22Rv1 (cell line): ENCODE data around the gene ZNF829.

Experiments used
- ZFX ChIP-seq: fragments of 450-650 bp; IDR thresholded peaks from 2 replicates; pipeline ENCODE4 v1.6.1; 2017; ENCODE audit warnings: antibody characterized with exemption, borderline replicate concordance
- TF ChIP-seq, protein P1 (sequence below): fragments of 450-650 bp; IDR thresholded peaks from 2 replicates; pipeline ENCODE4 v1.5.1; 2017; ENCODE audit warnings: mild to moderate bottlenecking

DNA sequence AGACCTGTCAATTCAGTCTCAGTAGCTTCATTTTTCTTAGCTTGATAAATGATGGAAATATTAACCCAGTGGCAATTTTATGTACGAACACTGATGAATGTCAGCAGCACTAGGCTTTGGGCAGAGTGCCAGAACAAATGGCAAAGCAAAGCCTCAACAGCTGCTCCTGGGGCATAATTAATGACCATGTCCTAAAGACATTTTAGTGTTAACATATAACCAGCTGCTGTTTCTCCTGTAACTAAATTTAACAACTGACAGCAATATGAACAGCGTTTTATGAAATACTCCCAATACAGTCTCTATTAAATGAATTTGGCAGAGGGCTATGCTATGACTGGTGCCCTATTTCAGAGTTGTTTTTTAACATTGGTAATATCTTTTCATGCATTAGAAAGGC lies 47.2 kb upstream of the ZNF829 start:
- TF ChIP-seq, protein P1, sequence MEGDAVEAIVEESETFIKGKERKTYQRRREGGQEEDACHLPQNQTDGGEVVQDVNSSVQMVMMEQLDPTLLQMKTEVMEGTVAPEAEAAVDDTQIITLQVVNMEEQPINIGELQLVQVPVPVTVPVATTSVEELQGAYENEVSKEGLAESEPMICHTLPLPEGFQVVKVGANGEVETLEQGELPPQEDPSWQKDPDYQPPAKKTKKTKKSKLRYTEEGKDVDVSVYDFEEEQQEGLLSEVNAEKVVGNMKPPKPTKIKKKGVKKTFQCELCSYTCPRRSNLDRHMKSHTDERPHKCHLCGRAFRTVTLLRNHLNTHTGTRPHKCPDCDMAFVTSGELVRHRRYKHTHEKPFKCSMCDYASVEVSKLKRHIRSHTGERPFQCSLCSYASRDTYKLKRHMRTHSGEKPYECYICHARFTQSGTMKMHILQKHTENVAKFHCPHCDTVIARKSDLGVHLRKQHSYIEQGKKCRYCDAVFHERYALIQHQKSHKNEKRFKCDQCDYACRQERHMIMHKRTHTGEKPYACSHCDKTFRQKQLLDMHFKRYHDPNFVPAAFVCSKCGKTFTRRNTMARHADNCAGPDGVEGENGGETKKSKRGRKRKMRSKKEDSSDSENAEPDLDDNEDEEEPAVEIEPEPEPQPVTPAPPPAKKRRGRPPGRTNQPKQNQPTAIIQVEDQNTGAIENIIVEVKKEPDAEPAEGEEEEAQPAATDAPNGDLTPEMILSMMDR, result no peak
- no peak for TF ChIP-seq ZFX
